ELF-1 (cell line): ENCODE results near the gene NQO2.
"Not testable (repeated sequence)": the region's sequence is repeated elsewhere in the genome, so short reads cannot be mapped to it uniquely, and the experiment has no call there.

Source experiments
- DNase-seq: peaks from one replicate; pipeline ENCODE4 v3.0.0-alpha.2; 2016; ENCODE audit warnings: low read depth, low spot score

The NQO2 gene

DNA sequence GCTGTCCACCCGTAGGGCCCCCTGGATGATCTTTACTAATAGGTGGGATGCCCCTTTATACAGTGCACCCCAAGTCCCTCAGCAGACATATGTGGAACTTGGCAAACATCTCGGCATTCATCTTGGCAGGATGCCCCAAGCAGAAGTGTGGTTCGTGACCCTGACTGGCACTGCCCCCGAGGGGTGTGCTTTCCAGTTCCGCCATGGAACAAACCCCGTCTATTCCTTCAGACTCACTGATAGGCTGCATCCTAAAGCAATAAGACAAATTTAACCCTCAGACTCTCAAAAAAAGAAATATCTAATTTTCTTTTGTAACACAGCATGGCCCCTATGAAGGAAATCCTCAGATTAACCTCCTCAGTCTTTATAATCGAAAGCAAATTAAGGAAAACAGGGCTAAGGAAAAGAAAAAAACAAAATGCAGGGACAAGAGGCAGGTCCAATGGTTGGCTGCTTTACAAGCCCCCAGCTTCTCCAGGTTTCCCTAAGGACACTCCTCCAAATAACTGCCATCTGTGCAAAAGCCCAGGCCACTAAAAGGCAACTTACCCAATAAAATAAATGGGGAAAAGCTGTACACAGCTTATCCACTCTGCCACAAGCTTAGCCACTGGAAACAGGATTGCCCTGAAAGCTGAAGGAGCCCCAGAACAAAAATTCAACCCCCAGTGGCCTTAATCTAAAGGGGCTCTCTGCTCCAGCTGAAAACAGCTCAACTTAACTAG, 38.1 kb downstream of the NQO2 start:
- no peak for DNase-seq

DNA sequence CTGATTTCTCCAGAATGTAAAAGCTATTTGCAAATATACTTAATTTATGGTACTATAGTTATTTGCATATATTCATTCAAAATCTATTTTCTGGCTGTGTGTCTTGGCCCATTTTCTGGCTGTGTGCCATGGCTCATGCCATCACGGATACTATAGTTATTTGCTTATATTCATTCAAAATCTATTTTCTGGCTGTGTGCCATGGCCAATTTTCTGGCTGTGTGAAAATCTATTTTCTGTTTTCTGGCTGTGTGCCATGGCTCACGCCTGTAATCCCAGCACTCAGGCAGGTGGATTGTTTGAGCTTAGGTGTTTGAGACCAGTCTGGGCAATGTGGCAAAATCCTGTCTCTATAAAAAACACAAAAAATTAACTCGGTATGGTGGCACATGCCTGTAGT, 39.7 kb downstream of the NQO2 start:
- no peak for DNase-seq

DNA sequence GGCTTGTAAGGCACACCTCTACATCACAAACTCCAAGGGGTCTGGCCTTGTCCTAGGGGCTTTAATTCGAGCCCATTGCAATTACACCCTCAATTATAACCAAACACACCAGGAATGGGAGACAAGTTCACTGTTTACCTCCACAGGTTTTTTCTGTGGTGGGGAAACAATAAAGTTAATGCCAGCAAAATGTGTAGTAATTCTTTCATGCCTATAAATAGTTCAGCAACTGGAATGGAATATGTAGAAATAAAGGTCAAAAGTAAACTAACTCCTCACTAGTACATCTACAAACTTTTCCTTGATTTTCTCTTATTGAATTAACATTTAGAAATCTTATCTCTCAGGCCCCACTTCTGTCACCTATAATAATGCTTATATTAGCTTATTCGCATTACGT, 41.5 kb downstream of the NQO2 start:
- no peak for DNase-seq

DNA sequence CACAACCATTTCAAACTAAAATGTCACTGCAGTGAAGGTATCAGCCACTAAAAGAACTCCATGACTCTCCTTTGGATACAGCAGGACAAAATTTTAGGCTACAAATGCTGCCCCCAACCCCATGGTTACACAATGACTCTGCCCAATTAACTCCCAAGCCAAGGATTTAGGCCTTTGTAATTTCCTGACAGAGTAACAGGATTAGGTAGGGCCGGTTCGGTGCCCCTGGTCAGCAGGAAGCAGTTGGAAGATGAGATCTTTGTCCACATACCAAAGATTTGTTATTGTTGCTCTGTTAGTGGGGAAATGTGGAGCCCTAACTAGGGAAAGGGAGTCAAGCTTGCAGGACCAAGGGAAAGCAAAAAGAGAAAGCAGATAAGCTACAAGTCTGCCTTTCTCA, 41.9 kb downstream of the NQO2 start:
- DNase-seq: no peak

DNA sequence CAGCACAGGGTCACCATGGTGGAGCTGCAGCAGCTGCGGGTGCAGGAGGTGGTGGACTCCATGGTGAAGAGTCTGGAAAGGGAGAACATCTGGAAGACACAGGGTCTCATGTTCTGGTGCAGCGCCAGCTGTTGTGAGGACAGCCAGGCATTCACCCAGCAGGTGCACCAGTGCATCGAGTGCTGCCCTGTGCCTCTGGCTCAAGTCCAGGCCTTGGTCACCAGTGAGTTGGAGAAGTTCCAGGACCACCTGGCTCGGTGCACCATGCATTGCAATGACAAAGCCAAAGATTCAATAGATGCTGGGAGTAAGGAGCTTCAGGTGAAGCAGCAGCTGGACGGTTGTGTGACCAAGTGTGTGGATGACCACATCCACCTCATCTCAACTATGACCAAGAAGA, 45.7 kb downstream of the NQO2 start:
- DNase-seq: no peak

DNA sequence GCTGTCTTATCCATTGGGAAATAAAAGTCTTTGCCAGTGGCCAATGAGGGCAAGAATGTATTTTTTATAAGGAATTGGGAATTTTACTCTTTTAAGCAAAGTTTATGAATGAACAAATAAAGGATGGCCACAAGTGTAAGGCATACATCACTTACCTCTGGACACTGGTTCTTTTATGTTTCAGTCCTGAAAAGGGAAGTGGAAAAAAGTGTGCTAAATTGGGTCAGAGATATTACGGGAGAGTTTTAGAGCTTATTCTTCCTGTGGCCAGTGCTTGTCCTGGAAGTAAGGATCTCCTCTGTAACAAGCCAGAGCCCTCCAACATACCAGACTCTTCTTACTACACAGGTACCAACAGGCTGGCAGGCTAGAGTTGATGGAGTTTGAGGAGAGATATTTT, 46.1 kb downstream of the NQO2 start:
- no peak for DNase-seq

DNA sequence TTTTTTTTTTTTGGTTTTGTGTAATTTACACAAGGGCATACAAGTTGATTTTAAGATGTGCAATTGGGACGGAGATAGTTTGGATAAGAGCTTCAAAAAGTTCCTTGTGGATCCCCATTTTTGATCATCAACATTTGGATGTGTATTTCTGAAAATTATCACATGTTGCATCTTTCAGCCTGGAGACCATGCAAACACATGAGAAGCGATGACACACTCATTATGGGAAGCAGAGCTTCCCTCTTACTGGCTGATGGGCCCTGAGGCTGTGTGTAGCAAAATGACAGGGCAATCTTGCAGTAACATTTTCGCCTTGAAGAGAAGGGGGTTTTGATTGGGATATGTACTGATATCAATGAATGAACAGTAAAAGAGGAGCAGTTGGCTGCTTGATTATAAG, 46.6 kb downstream of the NQO2 start:
- no peak for DNase-seq

DNA sequence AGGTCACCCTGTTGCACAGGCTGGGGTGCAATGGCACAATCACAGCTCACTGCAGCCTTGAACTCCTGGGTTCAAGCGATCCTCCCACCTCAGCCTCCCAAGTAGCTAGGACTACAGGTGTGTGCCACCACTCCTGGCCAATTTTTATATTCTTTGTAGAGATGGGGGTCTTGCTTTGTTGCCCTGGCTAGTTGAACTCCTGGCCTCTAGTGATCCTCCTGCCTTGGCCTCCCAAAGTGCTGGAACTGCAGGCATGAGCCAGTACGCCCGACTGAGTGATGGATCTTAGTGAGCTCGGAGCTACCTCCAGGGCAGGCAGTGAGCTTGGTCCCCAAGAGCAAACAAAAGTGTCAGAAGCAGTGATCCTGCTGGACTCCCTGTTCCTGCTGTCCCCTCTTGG, 48.3 kb downstream of the NQO2 start:
- not testable (repeated sequence) for DNase-seq

DNA sequence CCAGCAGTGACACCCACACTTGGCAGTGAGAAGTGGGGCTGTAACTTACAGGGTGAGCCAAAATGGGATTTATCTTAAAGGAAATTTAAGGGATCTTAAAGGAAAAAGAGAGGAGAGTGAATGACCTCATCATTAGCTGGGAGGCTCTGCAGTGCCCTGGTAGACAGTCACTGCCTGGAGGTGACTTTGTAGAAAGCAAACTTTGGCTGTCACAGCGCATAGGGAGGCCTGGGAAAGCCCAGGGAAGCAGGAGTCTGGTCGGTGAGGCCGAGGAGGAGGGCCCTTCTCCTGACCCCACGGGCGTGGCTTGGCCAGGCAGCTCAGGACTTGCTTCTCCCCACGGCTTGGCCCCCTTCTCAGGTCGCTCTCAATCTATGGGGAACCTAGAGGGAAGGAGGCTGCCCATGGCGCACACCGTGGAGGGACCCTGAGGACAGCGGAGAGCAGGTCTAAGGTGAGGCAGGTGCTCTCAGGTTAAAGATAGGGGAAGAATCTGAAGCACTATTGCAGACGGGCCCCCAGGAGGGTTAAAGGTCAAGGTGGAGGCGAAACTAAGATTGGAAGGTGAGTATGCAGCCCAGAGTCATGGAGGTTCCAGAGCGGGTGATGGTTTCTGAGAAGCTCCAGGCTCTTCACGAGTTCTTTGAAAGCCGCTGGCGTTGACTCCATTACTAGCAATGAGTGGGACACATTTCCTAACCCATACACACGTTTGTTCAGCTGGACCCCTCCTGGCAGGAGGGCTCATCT, 53.0 kb downstream of the NQO2 start:
- no peak for DNase-seq

DNA sequence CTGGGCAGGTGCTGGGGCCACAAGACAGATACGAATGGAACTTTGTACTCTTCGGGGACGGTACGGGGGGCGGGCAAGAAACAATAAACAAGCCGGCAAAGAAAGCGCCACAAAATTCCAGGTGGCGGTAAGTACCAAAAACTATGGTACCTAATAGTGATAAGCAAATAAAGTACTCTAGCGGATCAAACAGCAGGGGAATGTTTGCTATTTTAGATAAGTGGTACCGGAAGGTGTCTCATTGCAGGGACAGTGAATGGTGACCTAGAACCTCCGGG, 53.5 kb downstream of the NQO2 start:
- no peak for DNase-seq

DNA sequence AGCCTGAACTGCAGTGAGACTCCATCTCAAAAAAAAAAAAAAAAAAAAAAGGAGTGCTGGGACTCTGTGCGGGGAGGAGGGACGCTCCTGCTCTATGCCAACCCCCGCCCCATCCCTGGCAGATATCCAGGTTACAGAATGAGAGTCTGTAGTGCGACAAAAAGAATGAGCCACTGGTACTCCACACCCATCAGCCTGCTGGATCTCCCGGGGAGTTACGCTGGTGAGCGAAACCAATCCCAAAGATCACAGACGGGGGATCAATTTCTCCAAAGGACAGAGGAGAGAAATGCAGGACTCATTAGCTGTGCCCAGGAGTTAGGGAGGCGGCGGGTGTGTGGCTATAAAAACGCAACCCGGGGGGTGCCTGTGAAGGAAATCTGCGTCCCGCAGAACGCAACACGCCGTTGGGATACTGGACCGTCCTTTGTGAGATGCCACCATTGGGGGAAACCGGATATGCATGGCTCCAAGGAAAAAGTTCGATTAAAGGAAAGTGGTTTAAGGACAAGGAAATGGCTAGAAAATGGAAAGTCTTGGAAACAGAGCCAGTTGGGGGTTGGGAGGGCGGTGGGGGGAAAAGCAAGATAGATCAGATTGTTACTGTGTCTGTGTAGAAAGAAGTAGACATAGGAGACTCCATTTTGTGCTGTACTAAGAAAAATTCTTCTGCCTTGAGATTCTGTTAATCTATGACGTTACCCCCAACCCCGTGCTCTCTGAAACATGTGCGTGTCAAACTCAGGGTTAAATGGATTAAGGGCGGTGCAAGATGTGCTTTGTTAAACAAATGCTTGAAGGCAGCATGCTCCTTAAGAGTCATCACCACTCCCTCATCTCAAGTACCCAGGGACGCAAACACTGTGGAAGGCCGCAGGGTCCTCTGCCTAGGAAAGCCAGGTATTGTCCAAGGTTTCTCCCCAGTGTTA, 54.8 kb downstream of the NQO2 start:
- DNase-seq: peak; percentile 57

DNA sequence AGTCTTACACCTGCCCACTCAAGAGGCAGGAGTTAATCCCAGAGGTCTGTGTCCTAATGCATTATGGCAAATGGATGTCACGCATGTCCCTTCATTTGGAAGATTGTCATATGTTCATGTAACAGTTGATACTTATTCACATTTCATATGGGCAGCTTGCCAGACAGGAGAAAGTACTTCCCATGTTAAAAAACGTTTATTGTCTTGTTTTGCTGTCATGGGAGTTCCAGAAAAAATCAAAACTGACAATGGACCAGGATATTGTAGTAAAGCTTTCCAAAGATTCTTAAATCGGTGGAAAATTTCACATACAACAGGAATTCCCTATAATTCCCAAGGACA, 55.4 kb downstream of the NQO2 start:
- not testable (repeated sequence) for DNase-seq

DNA sequence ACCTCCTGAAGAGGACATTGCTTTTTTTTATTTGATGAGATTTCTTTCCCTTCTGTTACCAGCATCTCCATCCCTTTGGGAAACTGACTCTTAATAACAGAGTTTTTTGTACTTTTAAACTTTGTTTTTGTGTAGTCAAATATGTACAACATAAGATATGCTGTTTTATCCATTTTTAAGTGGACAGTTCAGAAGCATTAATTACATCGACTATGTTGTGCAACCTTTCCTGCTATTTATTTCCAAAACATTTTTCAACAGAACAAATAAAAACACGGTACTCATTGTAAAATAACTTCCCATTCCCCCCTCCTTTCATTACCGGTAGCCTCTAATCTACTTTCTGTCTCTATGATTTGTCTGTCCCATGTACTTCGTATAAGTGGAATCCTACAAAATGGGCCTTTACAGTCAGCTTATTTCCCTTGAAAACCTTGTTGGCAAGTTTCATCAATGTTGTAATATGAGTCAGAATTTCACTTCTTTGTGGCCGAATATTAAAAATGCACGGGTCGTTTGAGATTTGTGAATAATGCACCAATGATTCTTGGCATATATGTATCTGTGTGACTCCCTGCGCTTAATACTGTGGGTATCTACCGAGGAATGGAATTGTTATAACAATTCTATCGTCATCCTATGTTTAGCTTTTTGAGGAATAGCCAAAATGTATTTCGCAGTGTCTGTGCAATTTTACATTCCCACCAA, 57.5 kb downstream of the NQO2 start:
- DNase-seq: no peak

DNA sequence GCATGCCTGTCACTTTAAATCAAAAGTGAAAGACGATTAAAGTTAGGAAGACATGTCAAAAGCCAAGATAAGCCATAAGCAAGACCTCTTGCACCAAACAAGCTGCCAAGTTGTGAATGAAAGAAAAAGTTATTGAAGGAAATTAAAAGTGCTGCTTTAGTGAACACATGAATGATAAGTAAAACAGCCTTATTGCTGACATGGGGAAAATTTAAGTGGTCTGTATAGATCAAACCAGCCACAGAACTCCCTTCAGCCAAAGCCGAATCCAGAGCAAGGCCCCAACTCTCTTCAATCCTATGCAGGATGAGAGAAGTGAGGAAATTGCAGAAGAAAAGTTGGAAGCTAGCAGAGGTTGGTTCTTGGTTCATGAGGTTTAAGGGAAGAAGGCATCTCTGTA, 59.3 kb downstream of the NQO2 start:
- DNase-seq: no peak

DNA sequence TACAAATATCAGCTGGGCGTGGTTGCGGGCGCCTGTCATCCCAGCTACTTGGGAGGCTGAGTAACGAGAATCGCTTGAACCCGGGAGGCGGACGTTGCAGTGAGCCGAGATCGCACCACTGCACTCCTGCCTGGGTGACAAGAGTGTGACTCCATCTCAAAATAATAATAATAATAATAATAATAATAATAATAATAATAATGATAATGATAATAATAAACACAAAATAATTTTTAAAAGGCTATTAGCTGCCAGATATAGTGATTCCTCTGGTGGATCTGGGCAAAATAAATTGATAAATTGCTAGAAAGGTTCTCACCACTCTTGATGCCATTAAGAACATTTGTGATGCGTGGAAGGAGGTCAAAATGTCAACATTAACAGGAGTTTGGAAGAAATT, 60.4 kb downstream of the NQO2 start:
- DNase-seq: not testable (repeated sequence)

DNA sequence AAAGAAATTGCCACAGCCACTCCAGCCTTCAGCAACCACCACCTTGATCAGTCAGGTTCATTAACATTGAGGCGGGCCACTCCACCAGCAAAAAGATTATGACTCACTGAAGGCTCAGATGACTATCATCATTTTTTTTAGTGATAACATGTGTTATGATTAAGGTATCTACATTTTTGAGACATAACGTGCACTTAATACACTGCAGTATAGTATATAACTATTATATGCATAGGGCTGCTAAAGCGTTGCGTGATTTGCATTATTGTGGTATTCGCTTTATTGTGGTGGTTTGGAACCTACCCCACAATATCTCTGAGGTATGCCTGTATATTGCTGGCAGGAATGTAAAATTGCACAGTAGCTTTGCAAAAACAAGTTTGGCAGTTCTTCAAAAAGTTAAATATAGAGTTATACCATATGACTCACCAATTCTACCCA, 61.8 kb downstream of the NQO2 start:
- no peak for DNase-seq

DNA sequence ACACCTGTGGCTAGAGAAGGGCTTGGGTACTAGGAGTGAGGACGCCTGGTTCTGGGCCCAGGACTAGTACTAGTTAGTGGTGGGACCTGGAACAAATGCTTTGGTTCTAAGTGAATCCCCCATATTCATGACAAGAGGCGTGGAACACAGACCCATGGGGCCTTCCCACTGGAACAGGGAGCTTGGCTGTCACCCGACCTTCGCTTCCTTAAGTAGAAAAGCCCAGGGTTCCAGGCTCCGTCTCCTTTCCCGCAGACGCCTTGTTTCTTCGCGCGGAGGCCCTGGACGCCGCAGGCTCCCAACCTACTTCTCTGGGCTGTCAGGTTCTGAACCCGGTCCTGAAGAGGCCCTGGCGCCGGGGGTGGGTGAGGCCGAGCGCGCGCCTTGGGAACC, 63.6 kb downstream of the NQO2 start:
- DNase-seq: peak; percentile 32

DNA sequence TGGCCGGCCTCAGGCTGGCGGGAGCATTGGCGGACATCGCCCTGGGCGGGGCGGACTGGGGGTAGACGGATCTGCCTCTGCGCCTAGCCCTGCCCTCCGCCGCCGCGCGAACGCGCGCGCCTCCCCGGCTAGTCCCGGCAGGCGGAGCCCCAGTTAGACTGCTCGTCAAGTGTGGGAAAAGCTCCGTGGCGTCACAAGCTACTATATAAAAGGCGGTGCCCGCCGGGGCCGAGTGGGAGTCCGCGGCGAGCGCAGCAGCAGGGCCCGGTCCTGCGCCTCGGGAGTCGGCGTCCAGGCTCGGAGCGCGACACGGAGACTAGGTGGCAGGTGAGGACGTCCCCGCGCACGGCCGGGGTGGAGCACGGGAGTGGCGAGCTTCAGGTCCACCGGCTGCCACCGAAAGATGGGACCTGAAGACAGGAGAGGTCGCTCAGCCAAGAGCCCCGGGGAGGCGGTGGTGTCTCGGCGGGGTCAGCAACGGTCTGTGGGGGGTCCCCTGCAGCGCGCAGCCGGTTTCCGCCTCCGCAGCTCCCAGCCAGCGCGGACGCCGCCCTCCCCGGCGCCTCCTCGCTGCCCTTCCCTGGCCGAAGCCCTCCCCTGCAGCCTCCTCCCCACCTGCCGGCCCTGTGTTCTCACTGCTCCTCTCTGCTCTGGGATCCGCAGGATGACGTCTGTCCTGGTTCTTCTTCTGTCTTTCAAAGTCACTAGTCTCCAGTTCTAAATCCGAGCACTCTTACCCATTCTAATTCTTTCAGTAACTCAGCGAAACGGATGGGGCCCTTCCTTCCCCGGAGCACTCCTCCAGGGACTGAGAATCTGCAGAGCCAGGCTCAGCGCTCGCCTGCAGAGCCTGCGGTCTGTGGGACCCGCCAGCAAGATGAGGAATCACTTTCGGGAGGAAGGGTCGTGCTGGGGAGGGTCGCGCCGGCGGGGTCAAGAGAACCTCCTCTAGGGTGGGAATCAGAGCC, 64.3 kb downstream of the NQO2 start:
- DNase-seq: peak; percentile 89

DNA sequence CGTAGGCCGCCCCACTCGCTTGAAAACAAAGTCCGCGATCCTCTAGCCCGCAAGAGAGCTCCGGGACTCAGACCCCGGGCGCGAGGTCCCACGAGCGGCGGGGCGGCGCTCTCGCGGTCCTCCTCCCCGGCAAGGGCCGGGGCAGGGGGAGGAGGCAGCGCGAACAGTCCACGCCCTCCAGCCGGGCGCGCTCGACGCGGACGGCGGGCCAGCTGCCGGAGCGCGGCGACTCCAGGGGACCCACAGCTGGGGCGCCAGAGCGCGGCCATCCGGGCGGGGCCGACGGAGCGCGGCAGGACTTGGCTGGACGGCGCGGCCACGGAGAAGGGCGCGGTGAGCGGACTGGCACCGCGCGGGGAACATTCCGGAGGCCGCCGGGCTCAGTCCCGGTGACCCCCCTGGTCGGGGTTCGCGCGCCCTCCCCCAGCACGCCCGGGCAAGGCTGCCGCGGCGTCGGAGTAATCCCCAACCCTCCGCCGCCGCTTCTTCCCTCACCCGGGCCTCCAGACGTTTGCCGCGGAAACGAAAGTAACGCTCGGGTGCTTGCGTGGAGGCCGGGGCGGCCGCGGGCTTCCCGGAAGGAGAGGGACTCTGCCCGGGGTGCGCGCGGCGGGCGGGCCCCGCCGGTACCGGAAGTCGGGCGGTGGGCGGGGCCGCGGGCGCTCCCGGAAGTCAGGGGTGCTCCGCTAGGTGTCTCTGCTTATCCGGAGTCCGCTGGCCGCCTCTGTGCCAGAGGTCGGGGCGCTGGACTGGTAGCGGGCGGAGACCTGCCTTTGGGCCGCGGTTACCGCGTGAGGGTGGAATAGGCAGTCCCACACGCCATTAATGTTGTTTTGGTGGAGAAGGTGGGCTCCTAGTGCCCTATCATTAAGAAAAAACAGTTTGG, 68.9 kb downstream of the NQO2 start, which contains the start of gene RIPK1:
Gene RIPK1, plus strand, starts transcription at position 166 of the 886 bp plus-strand sequence. CDS start 8,330 bp downstream, outside the sequence.
- peak; percentile 93 for DNase-seq
